Fibroblast of lung (primary cell): ENCODE data around the gene CACNA2D3. TPM values are rescaled to one million over a fixed set of nuclear protein-coding genes. Genes with fewer than 3 reads are reported as not detected.

Source experiments
- DNase-seq, 2 donors: peaks; one replicate each; pipeline versions ENCODE4 v3.0.0 to v3.0.0-alpha.2; 2010; ENCODE audit warnings: low read depth in 2 of 2
- H2AFZ ChIP-seq: 2 replicates; pipeline ENCODE4 v1.5.1; 2012; ENCODE audit warnings: low read length, control low read depth, inconsistent platforms
- H3K27ac ChIP-seq: 2 replicates; pipeline ENCODE4 v1.5.1; 2011; ENCODE audit warnings: low read length, control low read depth; ENCODE audit not compliant: insufficient read depth
- H3K27me3 ChIP-seq: 2 replicates; pipeline ENCODE4 v1.5.1; 2011; ENCODE audit warnings: mild to moderate bottlenecking, low read length; ENCODE audit not compliant: control insufficient read depth, insufficient read depth
- H3K36me3 ChIP-seq: 2 replicates; pipeline ENCODE4 v1.5.1; 2011; ENCODE audit warnings: low read length; ENCODE audit not compliant: control insufficient read depth, insufficient read depth
- H3K4me1 ChIP-seq: 2 replicates; pipeline ENCODE4 v1.5.1; 2011; ENCODE audit warnings: low read length; ENCODE audit not compliant: control insufficient read depth, insufficient read depth; ENCODE audit errors: extremely low read depth
- H3K4me2 ChIP-seq: 2 replicates; pipeline ENCODE4 v1.5.1; 2011; ENCODE audit warnings: low read length, control low read depth; ENCODE audit not compliant: insufficient read depth; ENCODE audit errors: extremely low read depth
- H3K4me3 ChIP-seq, 4 experiments: fragments of 200-600 bp in 1 of 4; sonication (generic) in 1 of 4; replicated peaks in 1 of 4; 2 replicates each; pipeline ENCODE4 v1.5.1; 2011 to 2016; ENCODE audit warnings: low read length in 4 of 4, low read depth in 3 of 4, mild to moderate bottlenecking in 3 of 4, control low read depth in 2 of 4, inconsistent platforms in 1 of 4, mixed read lengths in 1 of 4; ENCODE audit not compliant: insufficient read depth in 1 of 4; ENCODE audit errors: control extremely low read depth in 1 of 4
- H3K79me2 ChIP-seq: 2 replicates; pipeline ENCODE4 v1.5.1; 2012; ENCODE audit warnings: mild to moderate bottlenecking, low read length, inconsistent platforms; ENCODE audit not compliant: control insufficient read depth, insufficient read depth
- H3K9ac ChIP-seq: 2 replicates; pipeline ENCODE4 v1.5.1; 2011; ENCODE audit warnings: mild to moderate bottlenecking, low read length, control low read depth; ENCODE audit not compliant: insufficient read depth
- H3K9me3 ChIP-seq: 2 replicates; pipeline ENCODE4 v1.5.1; 2012; ENCODE audit warnings: low read depth, low read length; ENCODE audit not compliant: control insufficient read depth, insufficient read depth
- H4K20me1 ChIP-seq: 2 replicates; pipeline ENCODE4 v1.5.1; 2011; ENCODE audit warnings: low read length; ENCODE audit not compliant: control insufficient read depth, insufficient read depth; ENCODE audit errors: extremely low read depth
- CTCF ChIP-seq, 2 donors: IDR thresholded peaks in 1 of 2; conservative IDR thresholded peaks in 1 of 2; 1 replicate in 1 of 2; 2 replicates in 1 of 2; pipeline ENCODE4 v1.5.1; 2011 to 2012; ENCODE audit warnings: low read length in 2 of 2, control low read depth in 1 of 2, inconsistent platforms in 1 of 2, low read depth in 1 of 2, mild to moderate bottlenecking in 1 of 2
- EZH2 ChIP-seq: IDR thresholded peaks from 2 replicates; pipeline ENCODE4 v1.5.1; 2012; ENCODE audit warnings: low read length, control low read depth, mild to moderate bottlenecking; ENCODE audit errors: missing control alignments
- polyA plus RNA-seq, 2 donors: library from polyadenylated mRNA; depleted of rRNA in 1 of 2; stranded (reverse) in 1 of 2; unstranded in 1 of 2; fragments of >200 nt; gene quantifications; 2 replicates each; pipeline ENCODE4 v1.2.1, GENCODE V29; 2011 to 2012; ENCODE audit warnings: missing spikeins in 1 of 2
- total RNA-seq: library from RNA; depleted of rRNA; stranded (reverse); fragments of >200 nt; gene quantifications from 2 replicates; pipeline ENCODE4 v1.2.1, GENCODE V29; 2014

The CACNA2D3 gene
- total and polyA plus RNA-seq, 2 donors (not counting 1 experiment from before 2014, with no cell fraction given), result 1.8 to 11.5 TPM

- no peak overlapping the region for H2AFZ ChIP-seq
- no peak overlapping the region for H3K4me2 ChIP-seq
- H3K4me1 ChIP-seq, result no peaks in the 10 kb centered on the region
- H3K9ac ChIP-seq, result no peak overlapping the region
- DNase-seq, result no peak
- no peaks in the 10 kb centered on the region for H4K20me1 ChIP-seq
- H3K79me2 ChIP-seq, result no peaks in the 10 kb centered on the region
- no peak overlapping the region for H3K4me3 ChIP-seq
- no peak for TF ChIP-seq EZH2
- TF ChIP-seq CTCF (conservative IDR thresholded peaks at IDR 0.05 in 1 of 2, IDR thresholded peaks at IDR 0.05 in 1 of 2; ENCODE audit: low read depth in 1 of 2, low read length in 2 of 2), result no peak
- no peaks in the 10 kb centered on the region for H3K9me3 ChIP-seq
- H3K27ac ChIP-seq, result no peak overlapping the region
- H3K27me3 ChIP-seq, result no peaks in the 10 kb centered on the region
- H3K36me3 ChIP-seq, result no peaks in the 10 kb centered on the region
Measured at GRCh38 chr3:54538346-54538745, 416.0 kb downstream of the CACNA2D3 start.

GRCh38 chr3:54541369-54541768, 419.0 kb downstream of the CACNA2D3 start:
- Histone ChIP-seq H3K36me3 (no peaks in the 10 kb centered on the region), H3K79me2 (no peaks in the 10 kb centered on the region), H2AFZ (no peak overlapping the region), H4K20me1 (no peaks in the 10 kb centered on the region), H3K27me3 (no peaks in the 10 kb centered on the region), H3K4me2 (no peak overlapping the region), H3K4me1 (no peaks in the 10 kb centered on the region), H3K9ac (no peak overlapping the region), H3K9me3 (no peaks in the 10 kb centered on the region), H3K4me3 (no peak overlapping the region), H3K27ac (no peak overlapping the region)
- no peak for DNase-seq
- no peak for TF ChIP-seq CTCF (conservative IDR thresholded peaks at IDR 0.05 in 1 of 2, IDR thresholded peaks at IDR 0.05 in 1 of 2; ENCODE audit: low read depth in 1 of 2, low read length in 2 of 2)
- TF ChIP-seq EZH2, result no peak

- Histone ChIP-seq H3K27me3 (no peaks in the 10 kb centered on the region), H3K27ac (no peak overlapping the region), H3K79me2 (no peaks in the 10 kb centered on the region), H3K36me3 (no peaks in the 10 kb centered on the region), H3K9ac (no peak overlapping the region), H3K4me2 (no peak overlapping the region), H4K20me1 (no peaks in the 10 kb centered on the region), H3K4me1 (no peaks in the 10 kb centered on the region), H3K9me3 (no peaks in the 10 kb centered on the region), H2AFZ (no peak overlapping the region), H3K4me3 (no peak overlapping the region)
- TF ChIP-seq EZH2, result no peak
- no peak for TF ChIP-seq CTCF (conservative IDR thresholded peaks at IDR 0.05 in 1 of 2, IDR thresholded peaks at IDR 0.05 in 1 of 2; ENCODE audit: low read depth in 1 of 2, low read length in 2 of 2)
- no peak for DNase-seq
Measured at GRCh38 chr3:54543446-54543845, 421.1 kb downstream of the CACNA2D3 start.
